Kidney (tissue), 14 donors: ENCODE results near the gene USP6NL. TPM values are rescaled to one million over a fixed set of nuclear protein-coding genes. Genes with fewer than 3 reads are reported as not detected.

Experiments
- DNase-seq, 5 donors: peaks; one replicate each; pipeline ENCODE4 v3.0.0-alpha.2; 2013 to 2020
- FAIRE-seq: peaks from 2 replicates; lab custom pipeline; 2012; peaks lifted over from hg19 to GRCh38; lab: Jason Lieb, UNC
- H3K27ac ChIP-seq, 2 donors: one replicate each; pipeline ENCODE4 v1.7.0; 2013; ENCODE audit warnings: low read depth in 2 of 2, low read length in 2 of 2, inconsistent platforms in 1 of 2
- H3K27me3 ChIP-seq: one replicate; pipeline ENCODE4 v1.7.1; 2013; ENCODE audit warnings: low read length, inconsistent platforms; ENCODE audit not compliant: control insufficient read depth, insufficient read depth
- H3K36me3 ChIP-seq, 3 donors: one replicate each; pipeline versions ENCODE4 v1.7.0 to v1.7.1; 2013; ENCODE audit warnings: low read length in 3 of 3, control low read depth in 1 of 3, inconsistent platforms in 1 of 3; ENCODE audit not compliant: insufficient read depth in 3 of 3, control insufficient read depth in 2 of 3
- H3K4me1 ChIP-seq, 3 donors: one replicate each; pipeline versions ENCODE4 v1.7.0 to v1.7.1; 2013; ENCODE audit warnings: low read length in 3 of 3, inconsistent platforms in 1 of 3, low read depth in 1 of 3; ENCODE audit not compliant: control insufficient read depth in 2 of 3, insufficient read depth in 2 of 3
- H3K4me3 ChIP-seq, 3 donors: one replicate each; pipeline versions ENCODE4 v1.7.0 to v1.8.1; 2013; ENCODE audit warnings: low read length in 3 of 3, control low read depth in 1 of 3, inconsistent platforms in 1 of 3
- H3K9ac ChIP-seq, 3 donors: one replicate each; pipeline versions ENCODE4 v1.7.0 to v1.7.1; 2013; ENCODE audit warnings: low read length in 3 of 3, control low read depth in 1 of 3, inconsistent platforms in 1 of 3
- H3K9me3 ChIP-seq, 3 donors: one replicate each; pipeline versions ENCODE4 v1.7.0 to v1.7.1; 2013; ENCODE audit warnings: low read length in 3 of 3, control low read depth in 1 of 3, inconsistent platforms in 1 of 3; ENCODE audit not compliant: control insufficient read depth in 2 of 3, insufficient read depth in 1 of 3
- CTCF ChIP-seq: IDR thresholded peaks from 3 replicates; pipeline ENCODE4 v1.5.1; 2012; ENCODE audit warnings: mild to moderate bottlenecking, moderate library complexity, borderline replicate concordance; ENCODE audit not compliant: insufficient read depth; ENCODE audit errors: extremely low read depth
- intact Hi-C: fragments of 100-400 bp; cut with DNase I; formaldehyde crosslinking; loops from one replicate; pipeline ENCODE4 v1.11.1; 2022
- polyA plus RNA-seq: library from polyadenylated mRNA; stranded (reverse); fragments of 350-450 nt; fragmentation: Illumina TruSeq; extraction: RNeasy Lipid Tissue Mini Kit (QIAGEN cat#74804); gene quantifications from one replicate; pipeline ENCODE4 v1.2.3, GENCODE V29; 2014; ENCODE audit warnings: low read depth, low replicate concordance; ENCODE audit not compliant: insufficient read depth
- total RNA-seq: library from RNA; stranded (reverse); fragmentation: NEBNext Ultra II Directional; extraction: Animal tissue kit (Norgen Biotek cat#: 25700); gene quantifications from one replicate; pipeline ENCODE4 v1.2.1, GENCODE V29; 2021
- donor health status: control.
- donor health status: control.
- donor health status: control.
- donor health status: control.
- donor health status: control.
- donor health status: DM: yes; HTN: yes; CAD: no.
- donor health status: Normal renal cell carcinoma (clear cell type).

USP6NL gene
- total and polyA plus RNA-seq, 2 donors from 2014 or later: 4.5 to 17.7 TPM

- TF ChIP-seq CTCF: peak; percentile 85
- H3K27me3 ChIP-seq: no peaks in the 10 kb centered on the region
- FAIRE-seq (peak; percentile 97), DNase-seq (peak in 3 of 5 donors; percentile 53 to 85 (median 72))
- H3K36me3 ChIP-seq: no peaks in the 10 kb centered on the region
- H3K27ac ChIP-seq: no peak overlapping the region
- no peaks in the 10 kb centered on the region for H3K4me1 ChIP-seq
- no peak overlapping the region for H3K4me3 ChIP-seq
- H3K9me3 ChIP-seq: no peaks in the 10 kb centered on the region
- H3K9ac ChIP-seq: no peak overlapping the region
- intact Hi-C loops: loop anchor here (10.0 kb wide), 1 partner anchor 209 kb away; no protein-coding TSS in a partner anchor
These were observed 95.6 kb downstream of the USP6NL start for GRCh38 chr10:11515596-11516430.

- no peak for DNase-seq
- no peak for FAIRE-seq
- Histone ChIP-seq H3K9ac (no peak overlapping the region), H3K36me3 (no peaks in the 10 kb centered on the region), H3K9me3 (no peaks in the 10 kb centered on the region), H3K4me3 (no peak overlapping the region), H3K27me3 (no peaks in the 10 kb centered on the region), H3K27ac (no peak overlapping the region), H3K4me1 (no peaks in the 10 kb centered on the region)
- intact Hi-C loops: loop anchor here (10.0 kb wide), 1 partner anchor 211 kb away; no protein-coding TSS in a partner anchor
- TF ChIP-seq CTCF: no peak
These were observed 97.7 kb downstream of the USP6NL start for GRCh38 chr10:11513727-11514126.

GRCh38 chr10:11512596-11512995 lies 98.9 kb downstream of the USP6NL start:
- TF ChIP-seq CTCF: no peak
- H3K4me3 ChIP-seq: no peak overlapping the region
- no peaks in the 10 kb centered on the region for H3K27me3 ChIP-seq
- intact Hi-C loops: loop anchor here (10.0 kb wide), 1 partner anchor 212 kb away; no protein-coding TSS in a partner anchor
- no peaks in the 10 kb centered on the region for H3K4me1 ChIP-seq
- DNase-seq (no peak), FAIRE-seq (no peak)
- no peak overlapping the region for H3K27ac ChIP-seq
- H3K9me3 ChIP-seq: no peaks in the 10 kb centered on the region
- H3K36me3 ChIP-seq: no peaks in the 10 kb centered on the region
- H3K9ac ChIP-seq: no peak overlapping the region
